ENCODE measurements around the gene SLC34A1.
A peak's percentile ranks its signal among the peaks of the same experiment; 100 is the strongest.

- TF ChIP-seq POLR2A (IDR thresholded peaks at IDR 0.05; ENCODE audit: low read depth, low read length) (peak; percentile 52; the same call in 1 of the 2 replicates), TAF1 (IDR thresholded peaks at IDR 0.05; ENCODE audit: borderline replicate concordance, low read depth, low read length) (no peak), POLR2AphosphoS5 (IDR thresholded peaks at IDR 0.05; ENCODE audit: low read depth, low read length) (peak; percentile 42; the same call in 1 of the 2 replicates)
Measured at GRCh38 chr5:177440211-177440989, 56.2 kb downstream of the SLC34A1 start.
